AG04449 (cell line): ENCODE data around the gene MPZL1.

Experiments used
- CTCF ChIA-PET: fragments of 350-600 bp; formaldehyde crosslinking; extraction: SDS; loops from one replicate; lab custom pipeline; 2021; ENCODE audit warnings: antibody characterized with exemption; lab: Yijun Ruan, JAX
- POLR2A ChIA-PET: fragments of 400-600, 350-600 bp; formaldehyde crosslinking; extraction: SDS; loops from one replicate; lab custom pipeline; 2020; ENCODE audit warnings: antibody characterized with exemption, inconsistent platforms; lab: Yijun Ruan, JAX
- DNase-seq: peaks from one replicate; pipeline ENCODE4 v3.0.0-alpha.2; 2010; ENCODE audit warnings: low read depth, low spot score
- H3K4me3 ChIP-seq: 2 replicates; pipeline ENCODE4 v1.5.1; 2011; ENCODE audit warnings: low read depth, mild to moderate bottlenecking, control low read depth, low read length
- CTCF ChIP-seq: IDR thresholded peaks from one replicate; pipeline ENCODE4 v1.5.1; 2011; ENCODE audit warnings: mild to moderate bottlenecking, moderate library complexity, low read length, control low read depth, inconsistent platforms; ENCODE audit not compliant: insufficient read depth; ENCODE audit errors: missing control alignments

MPZL1 gene

GRCh38 chr1:167689567-167689920 is 32.2 kb upstream of the MPZL1 start:
- POLR2A ChIA-PET: no interaction called here
- CTCF ChIA-PET: interaction anchor here (0.9 to 10.8 kb wide), 6 partner anchors 9 to 148 kb away, joined by 3 to 250 read pairs (median 3); no protein-coding TSS in a partner anchor
- DNase-seq: no peak
- no peak overlapping the region for H3K4me3 ChIP-seq
- TF ChIP-seq CTCF: no peak

GRCh38 chr1:167690053-167690452 is 31.7 kb upstream of the MPZL1 start:
- no peak overlapping the region for H3K4me3 ChIP-seq
- POLR2A ChIA-PET: no interaction called here
- CTCF ChIA-PET: interaction anchor here (0.9 to 10.8 kb wide), 6 partner anchors 10 to 149 kb away, joined by 3 to 250 read pairs (median 3); no protein-coding TSS in a partner anchor

GRCh38 chr1:167693425-167694045 is 28.2 kb upstream of the MPZL1 start:
- no peak overlapping the region for H3K4me3 ChIP-seq
- no peak for TF ChIP-seq CTCF
- DNase-seq: no peak
- CTCF ChIA-PET: interaction anchor here (1.4 to 10.8 kb wide), 5 partner anchors 9 to 138 kb away, joined by 4 to 250 read pairs (median 5); no protein-coding TSS in a partner anchor
- POLR2A ChIA-PET: no interaction called here

More at GRCh38 chr1:167690053-167690452, 31.7 kb upstream of the MPZL1 start:
- no peak for TF ChIP-seq CTCF
- no peak for DNase-seq

- CTCF ChIA-PET: interaction anchor here (1.6 to 10.8 kb wide), 2 partner anchors 91 to 139 kb away, joined by 5 to 250 read pairs; no protein-coding TSS in a partner anchor
- POLR2A ChIA-PET: no interaction called here
- H3K4me3 ChIP-seq: no peak overlapping the region
- no peak for DNase-seq
- no peak for TF ChIP-seq CTCF
Observed at GRCh38 chr1:167694691-167695090, 27.1 kb upstream of the MPZL1 start.

GRCh38 chr1:167695147-167695546 is 26.6 kb upstream of the MPZL1 start:
- no peak for DNase-seq
- POLR2A ChIA-PET: interaction anchor here (0.7 kb wide), 1 partner anchor 243 kb away, joined by 3 read pairs; no protein-coding TSS in a partner anchor
- no peak overlapping the region for H3K4me3 ChIP-seq
- CTCF ChIA-PET: interaction anchor here (1.0 to 10.8 kb wide), 2 partner anchors 14 to 92 kb away, joined by 3 to 250 read pairs; no protein-coding TSS in a partner anchor
- no peak for TF ChIP-seq CTCF
